Posterior cingulate gyrus (tissue), 11 donors: ENCODE measurements around the gene NRCAM.

ENCODE experiments used
- DNase-seq, 10 donors: peaks; one replicate each; pipeline versions ENCODE4 v3.0.0 to v3.0.0-alpha.2; 2020 to 2021; ENCODE audit warnings: mixed read lengths in 3 of 10
- intact Hi-C: fragments of 100-400 bp; cut with DNase I; formaldehyde crosslinking; loops from one replicate; pipeline ENCODE4 v1.15.1; 2023

The NRCAM gene

DNA sequence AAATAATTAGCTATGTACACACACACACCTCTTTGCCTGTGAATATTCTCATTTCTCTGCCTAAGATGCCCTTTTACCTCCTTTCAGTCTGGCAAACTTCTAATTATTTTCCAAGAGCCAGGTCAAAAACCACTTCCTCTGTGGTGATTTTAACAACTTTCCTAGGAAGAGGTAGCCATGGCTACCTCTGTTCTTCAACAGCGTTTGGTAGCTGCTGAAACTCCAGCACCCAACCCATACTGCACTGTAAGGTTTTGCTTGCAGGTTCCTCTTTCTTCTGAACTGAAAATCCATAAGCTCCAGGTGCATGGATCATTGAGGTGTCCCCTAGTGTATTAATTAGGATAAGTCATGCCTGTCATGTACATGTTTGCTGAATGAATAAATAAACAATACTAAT is 25.6 kb downstream of the NRCAM start:
- no peak for DNase-seq
- intact Hi-C loops, result no loop called here

- intact Hi-C loops, result no loop called here
- no peak for DNase-seq
These were observed 28.5 kb downstream of the NRCAM start for GRCh38 chr7:108427766-108428165.

DNA sequence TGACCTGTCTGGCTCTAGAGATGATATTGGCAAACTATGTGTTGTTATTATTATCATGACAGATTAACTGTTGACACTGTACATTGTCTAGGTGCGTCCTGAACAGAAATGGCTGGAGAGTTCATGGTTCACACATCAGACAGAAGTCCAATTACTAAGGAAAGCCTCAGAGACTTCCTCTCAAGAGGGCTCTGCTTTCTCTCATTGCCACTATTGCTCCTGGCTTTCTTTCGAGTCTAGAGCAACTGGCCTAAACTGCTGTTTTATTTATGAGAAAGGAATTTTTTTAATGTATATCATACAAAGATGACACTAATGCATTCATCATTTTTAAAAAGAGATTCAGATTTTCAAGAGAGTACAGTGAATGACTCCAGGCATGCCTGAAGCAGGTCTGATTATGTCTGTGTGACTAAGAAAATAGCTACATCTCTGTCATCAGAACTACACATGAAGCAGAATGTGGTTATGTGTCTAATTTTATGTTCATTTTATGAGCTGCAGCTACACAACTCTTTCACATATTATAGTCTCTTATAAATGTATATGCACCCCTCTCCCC is 30.4 kb downstream of the NRCAM start:
- DNase-seq, result no peak
- intact Hi-C loops, result no loop called here

DNA sequence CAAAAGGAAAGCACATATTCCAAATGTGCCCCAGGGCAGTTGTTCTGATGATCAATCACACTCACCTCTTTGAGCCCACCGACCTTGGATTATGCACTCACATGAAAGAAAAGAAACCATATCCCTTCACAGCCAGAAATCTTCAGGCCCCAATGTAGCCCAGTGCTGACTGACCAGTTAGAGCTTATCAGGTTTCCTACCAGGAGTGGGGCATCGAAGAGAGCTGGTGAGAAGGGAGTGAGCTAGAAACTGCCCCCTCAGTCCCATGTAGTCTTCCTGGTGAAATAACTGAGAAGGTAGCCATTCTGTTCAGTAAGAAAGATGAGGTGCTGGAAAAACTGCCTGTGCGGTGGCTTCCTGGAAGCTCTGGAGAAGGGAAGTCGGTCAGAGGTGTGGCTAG is 32.2 kb downstream of the NRCAM start:
- intact Hi-C loops, result no loop called here
- DNase-seq, result no peak

DNA sequence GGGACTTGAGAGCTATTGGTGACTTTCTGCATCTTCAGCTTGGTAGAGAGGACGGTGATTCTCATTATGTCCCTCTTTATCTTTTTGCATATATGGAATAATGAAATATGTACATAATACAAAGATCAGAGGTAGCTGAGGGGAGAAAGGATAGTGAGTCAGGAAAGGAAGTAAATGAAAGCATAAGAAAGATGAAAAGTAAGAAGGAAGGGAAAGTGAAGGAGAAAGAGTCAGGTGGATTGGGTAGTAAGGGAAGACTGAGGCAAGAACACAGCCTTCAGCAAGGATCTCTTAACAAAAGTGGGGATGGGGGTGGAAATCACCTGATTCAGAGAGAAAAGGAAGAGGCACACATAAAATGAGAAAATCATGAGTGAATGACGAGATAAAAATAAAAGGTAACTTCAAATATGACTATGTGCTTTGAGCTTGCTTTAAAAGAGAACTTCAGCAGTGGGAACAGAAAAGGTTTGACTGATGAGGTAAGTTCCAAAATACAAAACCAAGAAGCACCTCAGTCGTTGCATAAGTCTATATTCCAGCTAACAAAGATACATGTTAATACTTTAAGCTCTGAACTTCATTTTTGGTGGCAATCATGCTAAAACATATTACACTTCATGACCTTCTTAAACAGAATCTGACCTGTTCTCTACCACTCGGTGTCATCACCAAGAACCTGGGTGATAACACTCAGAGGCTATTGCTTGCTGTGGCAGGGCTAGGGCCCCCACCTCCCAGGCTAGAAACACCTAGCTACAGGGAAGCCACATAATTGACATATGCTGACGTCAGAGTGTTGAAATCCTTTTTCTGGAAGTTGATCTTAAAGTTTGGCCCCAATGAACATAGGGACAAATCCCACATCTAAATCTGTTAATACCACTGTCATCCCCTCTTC is 32.9 kb downstream of the NRCAM start:
- DNase-seq, result no peak
- intact Hi-C loops, result no loop called here

DNA sequence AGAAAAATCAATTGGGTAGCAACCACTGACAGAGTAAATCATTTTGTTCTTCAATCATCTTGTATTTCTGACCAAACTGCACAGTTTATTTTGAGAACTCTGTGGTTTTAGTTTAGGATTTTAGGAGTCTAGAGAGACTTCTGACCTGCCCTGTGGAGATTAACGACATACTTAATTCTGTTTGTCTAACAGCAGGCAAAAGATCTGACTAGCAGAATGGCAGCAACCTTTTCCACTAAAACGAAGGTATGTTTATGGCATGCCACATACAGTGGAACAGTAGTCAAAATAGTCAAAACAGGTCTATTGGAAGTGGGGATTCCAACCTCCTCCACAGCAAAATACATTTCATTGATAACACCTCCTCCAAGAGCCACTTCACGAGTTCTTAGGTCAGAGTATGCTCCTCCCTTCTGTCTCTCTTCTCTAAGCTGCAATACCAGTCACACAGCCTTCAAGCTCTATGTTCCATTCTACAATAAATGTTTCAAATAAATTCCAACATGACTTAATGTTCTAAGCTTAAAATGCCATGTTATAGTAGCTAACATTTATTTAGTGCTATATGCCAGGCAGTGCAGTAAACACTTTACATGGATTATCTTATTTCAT is 34.4 kb downstream of the NRCAM start:
- no peak for DNase-seq
- intact Hi-C loops, result no loop called here

DNA sequence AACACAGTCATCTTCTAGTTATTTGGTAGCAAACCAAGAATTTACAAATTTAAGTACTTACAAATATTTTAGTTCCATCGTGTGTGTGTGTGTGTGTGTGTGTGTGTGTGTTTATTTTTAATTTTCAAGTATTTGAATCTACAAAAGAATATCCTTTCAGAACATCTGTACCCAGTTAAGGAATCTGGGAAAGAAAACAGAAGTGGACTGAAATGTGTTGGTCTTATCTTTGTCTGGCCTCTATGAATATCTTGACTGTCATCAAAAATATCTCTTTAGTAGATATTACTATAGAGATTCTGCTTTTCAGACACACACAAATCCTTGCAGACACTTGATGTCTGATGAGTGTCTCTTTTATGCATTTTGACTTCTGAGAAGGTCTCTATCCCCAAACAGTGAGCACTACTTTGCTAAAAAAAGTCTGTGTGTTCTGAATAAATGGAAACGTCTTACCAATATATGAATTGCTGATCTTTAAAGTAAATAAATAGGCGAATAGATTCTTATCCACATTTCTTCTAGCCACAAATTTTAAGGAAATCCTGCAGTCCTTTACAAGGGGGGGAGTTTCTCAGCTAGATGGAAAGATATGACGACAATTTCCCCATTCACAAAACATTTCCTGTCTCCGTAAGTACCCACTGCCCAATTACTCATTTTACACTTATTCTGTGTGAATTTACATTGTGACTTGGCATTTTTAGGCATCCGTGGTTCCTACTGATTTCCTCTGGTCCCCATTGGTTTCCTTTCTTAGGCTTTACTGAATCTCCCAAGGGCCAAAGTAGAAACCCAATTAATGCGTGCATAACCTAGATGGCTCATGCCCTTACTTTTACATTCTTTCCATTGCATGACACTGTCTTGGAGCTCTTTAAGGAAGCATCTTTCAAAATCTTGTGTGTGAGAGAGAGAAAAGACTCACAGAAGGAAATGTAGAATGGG is 36.0 kb downstream of the NRCAM start:
- DNase-seq, result no peak
- intact Hi-C loops, result no loop called here

DNA sequence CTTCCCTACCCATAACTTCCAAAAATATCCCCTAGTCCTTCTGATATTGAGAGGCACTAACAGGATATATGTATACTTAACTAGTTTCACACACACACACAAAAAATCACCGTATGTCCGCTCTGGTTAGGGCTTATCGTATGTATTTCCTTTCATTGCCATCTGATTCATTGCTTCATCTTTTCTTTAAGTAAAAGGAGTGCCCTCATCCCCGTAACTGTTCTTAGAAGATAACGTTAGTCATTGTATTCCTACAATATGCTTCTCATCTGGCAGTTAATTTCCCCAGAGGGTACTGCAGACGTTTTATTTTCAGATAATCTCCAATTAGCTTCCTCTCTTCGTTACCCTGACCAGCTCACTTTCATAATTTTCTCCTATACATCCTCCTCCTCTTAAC is 37.3 kb downstream of the NRCAM start:
- intact Hi-C loops, result no loop called here

DNA sequence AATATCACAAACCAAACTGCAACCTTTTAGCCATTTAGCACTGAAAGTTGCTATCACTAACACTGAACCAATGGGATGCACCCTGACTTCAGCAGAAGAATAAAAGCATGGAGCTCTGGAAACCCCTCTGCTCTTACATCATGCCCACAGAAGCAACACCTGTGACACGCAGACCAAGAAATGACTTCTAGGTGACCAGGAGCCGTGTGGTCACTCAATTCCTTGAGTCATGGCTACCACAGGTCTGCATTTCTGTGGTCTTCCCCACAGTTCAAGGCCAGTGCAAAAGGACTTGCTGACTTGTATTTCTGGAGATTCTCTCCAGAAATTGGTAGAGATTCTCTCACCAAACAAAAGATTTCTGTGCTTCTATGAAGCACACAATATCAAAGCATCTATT is 38.3 kb downstream of the NRCAM start:
- intact Hi-C loops, result no loop called here
- no peak for DNase-seq

More for the DNA sequence above, 37.3 kb downstream of the NRCAM start:
- no peak for DNase-seq

- DNase-seq, result no peak
- intact Hi-C loops, result no loop called here
These were observed 39.1 kb downstream of the NRCAM start for GRCh38 chr7:108417144-108417543.

GRCh38 chr7:108415821-108416536 is 40.3 kb downstream of the NRCAM start:
- DNase-seq, result peak in 2 of 10 donors; percentile 28 to 72

DNA sequence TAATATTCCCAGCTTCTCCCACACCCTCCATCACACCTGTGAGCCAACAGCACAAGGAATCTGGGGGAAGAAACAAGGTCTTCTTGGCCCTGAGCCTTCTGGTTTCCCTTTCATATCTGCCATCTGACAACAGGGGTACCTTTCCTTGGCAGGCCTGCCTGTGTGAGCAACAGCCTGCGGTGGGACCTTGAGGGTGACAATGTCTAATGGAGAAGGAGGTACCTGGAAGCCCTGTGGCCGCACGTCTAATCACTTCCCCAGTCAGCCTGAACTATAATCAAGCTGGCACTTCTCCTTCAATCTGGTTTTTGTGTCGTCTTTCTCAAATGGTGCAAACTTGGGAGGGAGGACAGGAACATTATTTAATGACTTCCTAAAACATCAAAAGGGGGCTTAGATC is 41.2 kb downstream of the NRCAM start:
- DNase-seq, result peak in 1 of 10 donors; percentile 79
- intact Hi-C loops, result no loop called here

More at GRCh38 chr7:108415821-108416536, 40.3 kb downstream of the NRCAM start:
- intact Hi-C loops, result no loop called here

- intact Hi-C loops, result no loop called here
- no peak for DNase-seq
These were observed 42.3 kb downstream of the NRCAM start for GRCh38 chr7:108413782-108414492.

DNA sequence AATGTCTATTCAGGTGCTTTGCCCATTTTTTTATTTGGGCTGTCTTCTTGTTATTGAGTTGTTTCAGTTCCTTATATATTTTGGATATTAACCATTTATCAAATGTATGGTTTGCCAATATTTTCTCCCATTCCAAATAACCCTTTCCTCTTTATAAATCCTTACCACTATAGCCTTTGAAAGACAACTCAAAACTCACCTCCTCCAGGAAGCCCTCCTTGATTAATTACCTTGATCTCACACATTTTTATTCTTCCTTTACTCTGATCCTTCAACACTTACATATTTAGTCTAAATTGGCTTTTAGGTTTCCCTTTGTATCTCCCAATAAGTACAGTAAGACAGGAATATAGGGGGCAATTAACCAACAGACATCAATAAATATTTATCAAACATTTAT is 42.9 kb downstream of the NRCAM start:
- intact Hi-C loops, result no loop called here
- no peak for DNase-seq

- DNase-seq, result no peak
- intact Hi-C loops, result loop anchor here (10.0 kb wide), 1 partner anchor 46 kb away; the partner anchor contains the start of gene NRCAM
These were observed 47.1 kb downstream of the NRCAM start for GRCh38 chr7:108409146-108409545.

DNA sequence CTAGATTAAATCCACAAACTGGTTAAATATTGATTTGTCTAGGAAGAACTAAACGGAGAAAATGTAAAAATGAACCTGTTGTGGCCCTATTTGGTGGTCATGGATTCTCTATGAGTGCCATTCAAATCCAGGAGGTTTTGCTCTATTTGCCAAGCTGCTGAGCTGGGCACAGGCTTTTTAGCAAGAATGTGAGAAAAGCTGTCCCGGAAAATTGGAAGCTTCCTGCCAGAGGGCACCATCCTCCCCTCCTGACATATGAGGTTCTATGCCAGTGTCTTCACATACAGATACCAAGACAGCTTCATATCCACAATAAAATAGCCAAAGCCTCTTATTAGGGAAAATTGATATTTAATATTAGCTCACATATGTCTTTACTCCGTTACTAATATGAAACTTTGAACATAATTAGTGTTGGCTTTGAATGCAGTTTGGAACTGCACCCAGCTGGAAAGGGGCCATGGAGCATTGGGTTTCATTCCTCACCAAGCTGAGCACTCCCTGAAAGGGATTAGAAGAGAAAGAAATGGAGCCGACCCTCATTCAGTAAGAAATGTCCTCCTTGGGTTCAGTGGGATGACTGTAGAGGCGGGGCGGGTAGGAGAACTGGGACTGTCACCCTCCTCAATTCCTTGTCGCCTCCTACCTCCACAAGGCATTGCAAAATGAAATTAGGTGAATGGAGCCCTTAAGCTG is 47.8 kb downstream of the NRCAM start:
- DNase-seq, result peak in 1 of 10 donors; percentile 7
- intact Hi-C loops, result loop anchor here (10.0 kb wide), 1 partner anchor 46 kb away; the partner anchor contains the start of gene NRCAM

GRCh38 chr7:108407676-108408075 is 48.6 kb downstream of the NRCAM start:
- intact Hi-C loops, result loop anchor here (10.0 kb wide), 1 partner anchor 47 kb away; the partner anchor contains the start of gene NRCAM
- no peak for DNase-seq

DNA sequence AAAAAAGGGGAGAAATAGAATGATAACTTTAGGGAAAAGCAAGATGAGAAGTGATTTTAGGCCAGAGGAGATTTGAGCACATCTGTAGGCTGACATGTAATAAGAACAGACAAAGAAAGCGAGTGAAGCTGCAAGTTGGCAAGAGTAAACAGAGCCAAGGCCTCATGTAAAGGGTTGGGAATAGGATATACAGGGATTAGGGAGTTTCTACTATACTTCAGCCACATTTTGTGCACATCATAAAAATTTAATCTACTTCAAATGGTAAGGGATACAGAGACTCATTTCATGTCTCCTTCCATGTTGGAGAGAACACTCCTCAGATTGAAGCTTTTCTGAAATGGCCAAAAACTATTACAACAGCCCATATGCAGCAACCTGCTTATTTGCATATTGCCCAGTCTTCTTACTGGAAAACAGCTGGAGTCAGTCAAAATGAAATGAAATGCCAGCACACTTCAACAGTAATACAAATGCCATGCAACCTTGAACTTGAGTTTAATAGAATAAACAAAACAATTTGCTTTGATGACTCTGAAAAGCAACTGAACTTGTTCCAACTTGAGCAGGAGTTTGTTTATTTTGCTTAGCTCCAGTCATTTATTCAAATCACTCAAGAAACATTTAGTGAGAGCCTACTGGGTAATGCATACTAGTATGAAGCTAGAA is 49.9 kb downstream of the NRCAM start:
- intact Hi-C loops, result loop anchor here (10.0 kb wide), 1 partner anchor 48 kb away; the partner anchor contains the start of gene NRCAM
- no peak for DNase-seq
